HG03439 (cell line): ENCODE results near the gene ARHGEF28.

Experiments used
- ATAC-seq: cut with Tn5 transposase; IDR thresholded peaks from one replicate; pipeline ENCODE4 v1.9.1; 2021; ENCODE audit warnings: mild to moderate bottlenecking, moderate library complexity; ENCODE audit not compliant: unreplicated experiment

ARHGEF28 gene

GRCh38 chr5:73770172-73771025, 144.4 kb downstream of the ARHGEF28 start:
- no peak for ATAC-seq

- ATAC-seq, result no peak
Measured at GRCh38 chr5:73774924-73775323, 148.9 kb downstream of the ARHGEF28 start.

GRCh38 chr5:73776405-73776804, 150.4 kb downstream of the ARHGEF28 start:
- ATAC-seq, result no peak

- ATAC-seq, result no peak
Measured at GRCh38 chr5:73777192-73777591, 151.2 kb downstream of the ARHGEF28 start.

GRCh38 chr5:73780302-73781080, 154.5 kb downstream of the ARHGEF28 start:
- ATAC-seq, result no peak

GRCh38 chr5:73781107-73781768, 155.2 kb downstream of the ARHGEF28 start:
- ATAC-seq, result no peak

- ATAC-seq, result no peak
Measured at GRCh38 chr5:73783828-73784227, 157.8 kb downstream of the ARHGEF28 start.

GRCh38 chr5:73786043-73786831, 160.2 kb downstream of the ARHGEF28 start:
- ATAC-seq, result no peak

GRCh38 chr5:73789851-73790281, 163.9 kb downstream of the ARHGEF28 start:
- ATAC-seq, result no peak

GRCh38 chr5:73791389-73791788, 165.4 kb downstream of the ARHGEF28 start:
- no peak for ATAC-seq

GRCh38 chr5:73792687-73793320, 166.8 kb downstream of the ARHGEF28 start:
- ATAC-seq, result no peak

GRCh38 chr5:73793911-73794310, 167.9 kb downstream of the ARHGEF28 start:
- no peak for ATAC-seq

- no peak for ATAC-seq
Measured at GRCh38 chr5:73796164-73797131, 170.5 kb downstream of the ARHGEF28 start.

- ATAC-seq, result no peak
Measured at GRCh38 chr5:73797132-73797510, 171.1 kb downstream of the ARHGEF28 start.

- ATAC-seq, result no peak
Measured at GRCh38 chr5:73799401-73799972, 173.5 kb downstream of the ARHGEF28 start.

GRCh38 chr5:73801686-73802085, 175.7 kb downstream of the ARHGEF28 start:
- no peak for ATAC-seq

- no peak for ATAC-seq
Measured at GRCh38 chr5:73805449-73805848, 179.5 kb downstream of the ARHGEF28 start.

- no peak for ATAC-seq
Measured at GRCh38 chr5:73808911-73809310, 182.9 kb downstream of the ARHGEF28 start.

GRCh38 chr5:73810429-73810828, 184.4 kb downstream of the ARHGEF28 start:
- ATAC-seq, result no peak
